Glutamatergic neuron (in vitro differentiated cells): ENCODE results near the gene KLHL17. TPM values are rescaled to one million over a fixed set of nuclear protein-coding genes. Genes with fewer than 3 reads are reported as not detected.

Experiments
- DNase-seq: peaks from one replicate; pipeline ENCODE4 v3.0.0; 2022
- H3K27ac Mint-ChIP-seq: one replicate; pipeline ENCODE4 v1.8.0; 2020; ENCODE audit warnings: mild to moderate bottlenecking, mixed read lengths, inconsistent platforms; ENCODE audit not compliant: unreplicated experiment
- H3K27me3 Mint-ChIP-seq: one replicate; pipeline ENCODE4 v1.8.0; 2020; ENCODE audit warnings: mild to moderate bottlenecking, moderate library complexity, mixed read lengths, inconsistent platforms; ENCODE audit not compliant: unreplicated experiment
- H3K36me3 Mint-ChIP-seq: one replicate; pipeline ENCODE4 v1.8.0; 2020; ENCODE audit warnings: mild to moderate bottlenecking, mixed read lengths, inconsistent platforms; ENCODE audit not compliant: unreplicated experiment
- H3K4me1 Mint-ChIP-seq: one replicate; pipeline ENCODE4 v1.8.0; 2020; ENCODE audit warnings: mild to moderate bottlenecking, low read depth, mixed read lengths, inconsistent platforms; ENCODE audit not compliant: unreplicated experiment
- H3K4me3 Mint-ChIP-seq: one replicate; pipeline ENCODE4 v1.8.0; 2020; ENCODE audit warnings: mild to moderate bottlenecking, mixed read lengths, inconsistent platforms; ENCODE audit not compliant: unreplicated experiment
- H3K9me3 Mint-ChIP-seq: one replicate; pipeline ENCODE4 v1.8.0; 2020; ENCODE audit warnings: mild to moderate bottlenecking, moderate library complexity, mixed read lengths, inconsistent platforms; ENCODE audit not compliant: unreplicated experiment
- CTCF ChIP-seq: fragments of 200-600 bp; sonication (generic); IDR thresholded peaks from one replicate; pipeline ENCODE4 v1.5.0; 2021; ENCODE audit not compliant: partially characterized antibody, unreplicated experiment
- total RNA-seq: library from RNA; stranded (reverse); fragmentation: NEBNext Ultra II Directional; extraction: Animal tissue kit (Norgen Biotek cat#: 25700); gene quantifications from one replicate; pipeline ENCODE4 v1.2.1, GENCODE V29; 2021; ENCODE audit not compliant: unreplicated experiment

Gene KLHL17
- total RNA-seq, 1 donor from 2014 or later: 103 TPM

- Mint-ChIP-seq H3K4me3 (peak overlapping the region; percentile 82), H3K36me3 (no peaks in the 10 kb centered on the region), H3K27ac (peak overlapping the region; percentile 89), H3K9me3 (peaks cover 15% of the 10 kb centered on the region), H3K4me1 (peaks cover 19% of the 10 kb centered on the region), H3K27me3 (peaks cover 12% of the 10 kb centered on the region)
- DNase-seq: no peak
- no peak for TF ChIP-seq CTCF
Observed at GRCh38 chr1:941015-941587, 19.3 kb upstream of the KLHL17 start.

GRCh38 chr1:941588-942383, 18.6 kb upstream of the KLHL17 start:
- Mint-ChIP-seq H3K4me1 (peaks cover 19% of the 10 kb centered on the region), H3K9me3 (peaks cover 15% of the 10 kb centered on the region), H3K4me3 (peak overlapping the region; percentile 82), H3K27me3 (peaks cover 12% of the 10 kb centered on the region), H3K36me3 (no peaks in the 10 kb centered on the region), H3K27ac (peak overlapping the region; percentile 89)
- no peak for TF ChIP-seq CTCF
- peak; percentile 88 for DNase-seq

- Mint-ChIP-seq H3K4me3 (no peak overlapping the region), H3K9me3 (peaks cover 15% of the 10 kb centered on the region), H3K27ac (no peak overlapping the region), H3K4me1 (peaks cover 19% of the 10 kb centered on the region), H3K36me3 (no peaks in the 10 kb centered on the region), H3K27me3 (peaks cover 14% of the 10 kb centered on the region)
- peak; percentile 77 for DNase-seq
- no peak for TF ChIP-seq CTCF
Observed at GRCh38 chr1:942411-942821, 18.0 kb upstream of the KLHL17 start.

GRCh38 chr1:942864-943533, 17.4 kb upstream of the KLHL17 start:
- H3K27me3 Mint-ChIP-seq: peaks cover 14% of the 10 kb centered on the region
- H3K9me3 Mint-ChIP-seq: peaks cover 11% of the 10 kb centered on the region
- H3K27ac Mint-ChIP-seq: no peak overlapping the region
- DNase-seq: no peak
- H3K4me3 Mint-ChIP-seq: peak overlapping the region; percentile 52
- H3K4me1 Mint-ChIP-seq: peaks cover 15% of the 10 kb centered on the region
- TF ChIP-seq CTCF: no peak
- H3K36me3 Mint-ChIP-seq: no peaks in the 10 kb centered on the region
